ENCODE results near the gene GPRC5C.

Gene GPRC5C, protein sequence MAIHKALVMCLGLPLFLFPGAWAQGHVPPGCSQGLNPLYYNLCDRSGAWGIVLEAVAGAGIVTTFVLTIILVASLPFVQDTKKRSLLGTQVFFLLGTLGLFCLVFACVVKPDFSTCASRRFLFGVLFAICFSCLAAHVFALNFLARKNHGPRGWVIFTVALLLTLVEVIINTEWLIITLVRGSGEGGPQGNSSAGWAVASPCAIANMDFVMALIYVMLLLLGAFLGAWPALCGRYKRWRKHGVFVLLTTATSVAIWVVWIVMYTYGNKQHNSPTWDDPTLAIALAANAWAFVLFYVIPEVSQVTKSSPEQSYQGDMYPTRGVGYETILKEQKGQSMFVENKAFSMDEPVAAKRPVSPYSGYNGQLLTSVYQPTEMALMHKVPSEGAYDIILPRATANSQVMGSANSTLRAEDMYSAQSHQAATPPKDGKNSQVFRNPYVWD
- total RNA-seq, result 0.26 to 0.36 reads per million in 2 experiments

DNA sequence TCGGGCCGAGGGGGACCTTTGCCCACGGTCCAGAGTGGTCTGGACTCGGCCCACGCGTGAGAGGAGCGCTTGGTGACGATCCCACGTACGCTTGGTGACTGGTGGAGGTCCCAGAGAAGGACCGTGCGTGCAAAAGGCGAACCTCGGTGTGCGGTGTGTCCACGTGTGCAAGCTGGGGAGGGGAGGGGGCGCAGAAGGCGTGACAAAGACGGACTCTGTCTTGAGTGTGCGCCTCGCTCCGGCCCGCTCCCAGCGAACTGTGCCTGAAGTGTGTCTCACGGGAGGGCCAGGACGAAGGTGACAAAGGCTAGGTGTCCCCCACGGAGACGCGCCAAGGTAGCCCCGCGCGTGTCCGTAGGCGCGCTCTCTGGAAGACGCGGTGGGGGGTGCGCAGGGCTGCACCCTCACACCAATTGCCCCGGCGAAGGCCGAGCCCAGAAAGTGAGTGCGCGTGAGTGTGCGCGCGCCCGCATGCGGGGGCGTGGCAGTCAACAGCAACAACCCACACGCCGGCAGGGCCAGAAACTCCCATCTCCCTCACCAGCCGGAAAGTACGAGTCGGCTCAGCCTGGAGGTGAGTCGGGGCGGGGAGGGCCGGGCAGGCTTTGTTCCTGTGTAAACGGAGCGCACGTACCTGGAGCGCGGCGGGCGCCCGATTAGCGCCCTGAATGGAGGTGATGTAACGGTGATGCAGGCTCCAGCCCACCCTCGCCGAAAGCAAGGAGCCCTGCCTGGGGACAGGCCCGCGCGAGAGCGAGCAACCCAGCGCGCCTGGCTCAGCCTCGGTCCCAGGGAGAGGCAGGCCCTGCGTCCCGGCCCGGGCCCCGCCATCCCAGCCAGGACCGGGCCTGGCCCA lies at the start of gene GPRC5C:
Gene GPRC5C, plus strand, starts transcription at position 521 of the 856 bp plus-strand sequence. CDS start 7,689 bp downstream, outside the sequence.
- no peak for DNase-seq (ENCODE audit: low read depth)

DNA sequence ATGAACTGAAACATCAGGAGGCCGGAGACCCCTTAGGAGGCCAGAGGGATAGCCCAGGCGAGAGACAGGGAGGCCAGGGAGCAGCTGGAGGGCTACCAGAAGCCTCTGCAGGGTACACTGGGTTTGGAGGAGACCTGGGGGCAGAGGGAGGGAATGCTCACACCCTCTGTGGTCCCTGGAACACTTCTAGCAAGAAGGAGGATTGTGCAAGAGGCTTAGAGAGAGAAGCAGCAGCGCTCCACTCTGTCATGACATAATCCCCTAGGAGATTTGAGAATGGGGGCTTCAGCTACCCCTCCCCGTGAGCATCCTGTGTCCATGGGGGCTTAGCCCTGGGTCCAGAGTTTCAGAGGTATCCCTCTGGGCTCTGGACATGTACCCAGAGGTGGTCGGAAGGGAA lies 48.7 kb upstream of the GPRC5C start:
- no peak for DNase-seq (ENCODE audit: low read depth)

DNA sequence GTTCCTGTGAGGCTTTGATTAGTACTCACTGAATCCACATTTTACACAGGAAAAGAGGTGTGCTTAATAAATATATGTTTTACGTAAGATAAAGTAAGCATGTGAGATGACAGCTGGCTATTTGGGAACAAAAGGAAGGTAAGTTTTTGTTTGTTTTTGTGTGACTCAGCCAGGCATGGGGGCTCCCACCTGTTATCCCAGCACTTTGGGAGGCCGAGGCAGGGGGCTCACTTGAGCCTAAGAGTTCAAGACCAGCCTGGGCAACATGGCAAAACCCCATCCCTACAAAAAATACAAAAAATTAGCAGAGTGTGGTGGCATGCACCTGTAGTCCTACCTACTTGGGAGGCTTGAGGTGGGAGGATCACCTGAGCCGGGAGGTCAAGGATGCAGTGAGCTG lies 46.7 kb upstream of the GPRC5C start:
- DNase-seq (ENCODE audit: low read depth), result no peak

DNA sequence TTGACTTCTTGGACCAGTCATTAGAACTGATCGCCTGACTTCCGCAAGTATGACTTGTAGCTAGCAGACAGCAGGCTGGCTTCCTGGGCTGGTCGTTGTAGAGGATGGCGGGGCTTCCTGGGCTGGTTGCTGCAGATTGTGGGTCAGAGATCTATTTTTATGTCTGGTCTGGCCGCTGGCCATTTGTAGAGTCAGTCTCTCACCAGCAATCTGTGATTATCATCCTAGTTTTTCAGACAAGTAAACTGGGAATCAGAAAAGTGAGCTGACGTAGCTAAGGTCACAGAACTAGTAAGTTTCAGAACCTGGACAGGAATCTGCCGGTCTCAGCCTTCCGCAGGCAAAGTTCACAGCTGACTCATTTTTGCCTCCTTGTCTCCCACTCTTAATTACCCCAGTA lies 45.5 kb upstream of the GPRC5C start:
- DNase-seq (ENCODE audit: low read depth), result no peak

DNA sequence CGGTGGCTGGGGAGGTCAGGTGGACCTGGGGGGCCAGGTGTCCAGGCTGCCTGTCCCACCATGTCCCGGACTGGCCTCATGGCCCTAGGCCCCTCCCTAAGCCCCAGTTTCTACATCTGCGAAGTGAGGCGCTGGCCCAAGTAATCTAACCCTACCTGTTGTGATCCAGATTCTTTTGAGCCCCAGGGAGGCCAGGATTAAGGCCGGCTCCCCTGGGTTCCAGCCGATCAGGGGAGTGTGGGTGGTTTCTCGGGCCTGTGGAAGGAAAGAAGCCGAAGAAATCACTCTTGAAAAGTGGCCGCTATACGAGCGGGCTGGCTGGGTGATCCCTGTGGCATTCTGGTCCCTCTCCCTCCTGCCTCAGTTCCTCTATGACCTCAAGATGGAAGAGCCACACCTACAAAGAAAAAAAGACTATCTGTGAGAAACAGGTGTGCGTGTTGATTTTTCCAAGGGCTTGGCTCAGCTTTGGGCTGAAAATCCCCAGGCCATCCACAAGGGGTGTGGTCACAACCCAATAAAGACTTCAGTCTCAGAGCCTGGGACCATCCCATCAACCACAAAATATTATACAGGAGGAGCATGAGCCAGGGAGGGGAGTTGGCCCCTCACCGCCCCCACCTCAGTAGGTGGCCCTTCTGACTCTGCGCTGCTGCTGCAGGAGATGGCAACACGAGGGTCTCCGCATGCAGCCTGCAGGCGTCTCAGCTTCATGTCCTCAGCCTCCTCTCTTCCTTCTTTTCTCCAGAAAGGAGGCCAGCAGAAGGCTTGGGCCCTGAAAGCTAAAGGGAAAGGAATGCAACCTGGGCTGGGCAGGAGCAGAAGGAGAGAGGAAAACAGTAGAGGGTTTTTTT lies 44.3 kb upstream of the GPRC5C start:
- DNase-seq (ENCODE audit: low read depth), result no peak

DNA sequence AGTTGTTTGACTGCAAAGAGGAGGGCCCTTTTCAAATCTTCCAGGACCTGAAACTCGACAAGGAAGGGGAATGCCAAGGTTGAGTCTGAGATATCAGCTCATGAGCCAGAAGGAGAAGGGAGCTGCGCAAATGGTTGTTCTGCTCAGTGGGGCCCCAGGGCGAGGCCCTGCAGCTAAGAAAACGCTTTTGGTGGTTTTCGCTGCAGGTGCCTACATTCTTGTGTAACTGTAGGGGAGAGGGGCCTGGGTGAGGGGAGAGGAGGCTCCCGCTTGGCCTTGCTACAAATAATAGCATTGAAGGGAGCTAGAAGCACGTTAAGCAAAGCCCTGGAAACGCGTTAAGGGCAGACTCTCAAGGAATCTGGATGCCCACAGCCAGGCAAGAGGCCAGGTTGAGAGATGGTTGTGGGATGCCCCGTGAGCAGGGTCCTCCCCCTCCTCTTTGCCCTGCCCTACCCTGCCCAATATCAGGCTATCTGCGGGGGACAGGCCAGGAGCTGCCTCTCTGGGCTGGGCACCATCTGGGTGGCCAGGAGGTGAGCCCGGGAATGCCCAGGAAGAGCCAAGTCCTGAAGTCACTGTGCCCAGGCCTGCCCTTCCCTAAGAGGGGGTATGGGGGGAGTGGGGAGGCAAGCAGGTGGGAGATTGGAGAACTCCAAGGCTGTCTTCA lies 42.7 kb upstream of the GPRC5C start:
- DNase-seq (ENCODE audit: low read depth), result no peak

DNA sequence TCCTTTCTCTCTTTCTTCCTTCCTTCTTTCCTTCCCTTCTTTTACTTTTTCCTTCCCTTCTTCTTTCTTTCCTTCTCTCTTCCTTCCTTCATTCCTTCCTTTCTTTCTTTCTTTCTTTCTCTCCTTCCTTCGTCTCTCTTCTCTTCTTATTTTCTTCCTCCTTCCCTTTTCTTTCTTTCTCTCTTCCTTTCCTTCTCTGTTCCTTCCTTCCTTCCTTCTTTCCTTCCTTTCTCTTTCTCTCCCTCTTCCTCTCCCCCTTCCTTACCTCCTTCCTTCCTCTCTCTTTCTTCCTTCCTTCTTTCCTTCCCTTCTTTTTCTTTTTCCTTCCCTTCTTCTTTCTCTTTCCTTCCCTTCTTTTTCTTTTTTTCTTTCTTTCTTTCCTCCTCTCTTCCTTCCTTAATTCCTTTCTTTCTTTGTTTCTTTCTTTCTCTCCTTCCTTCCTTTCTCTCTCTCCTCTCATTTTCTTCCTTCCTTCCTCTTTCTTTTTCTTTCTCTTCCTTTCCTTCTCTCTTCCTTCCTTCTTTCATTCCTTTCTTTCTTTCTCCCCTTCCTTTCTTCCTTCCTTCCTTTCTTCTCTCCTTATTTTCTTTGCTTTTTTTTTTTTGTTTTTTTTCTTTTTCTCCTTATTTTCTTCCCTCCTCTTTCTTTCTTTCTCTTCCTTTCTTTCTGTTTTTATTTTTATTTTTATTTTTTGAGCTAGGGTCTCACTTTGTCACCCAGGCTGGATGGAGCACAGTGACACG lies 41.8 kb upstream of the GPRC5C start:
- DNase-seq (ENCODE audit: low read depth), result no peak

DNA sequence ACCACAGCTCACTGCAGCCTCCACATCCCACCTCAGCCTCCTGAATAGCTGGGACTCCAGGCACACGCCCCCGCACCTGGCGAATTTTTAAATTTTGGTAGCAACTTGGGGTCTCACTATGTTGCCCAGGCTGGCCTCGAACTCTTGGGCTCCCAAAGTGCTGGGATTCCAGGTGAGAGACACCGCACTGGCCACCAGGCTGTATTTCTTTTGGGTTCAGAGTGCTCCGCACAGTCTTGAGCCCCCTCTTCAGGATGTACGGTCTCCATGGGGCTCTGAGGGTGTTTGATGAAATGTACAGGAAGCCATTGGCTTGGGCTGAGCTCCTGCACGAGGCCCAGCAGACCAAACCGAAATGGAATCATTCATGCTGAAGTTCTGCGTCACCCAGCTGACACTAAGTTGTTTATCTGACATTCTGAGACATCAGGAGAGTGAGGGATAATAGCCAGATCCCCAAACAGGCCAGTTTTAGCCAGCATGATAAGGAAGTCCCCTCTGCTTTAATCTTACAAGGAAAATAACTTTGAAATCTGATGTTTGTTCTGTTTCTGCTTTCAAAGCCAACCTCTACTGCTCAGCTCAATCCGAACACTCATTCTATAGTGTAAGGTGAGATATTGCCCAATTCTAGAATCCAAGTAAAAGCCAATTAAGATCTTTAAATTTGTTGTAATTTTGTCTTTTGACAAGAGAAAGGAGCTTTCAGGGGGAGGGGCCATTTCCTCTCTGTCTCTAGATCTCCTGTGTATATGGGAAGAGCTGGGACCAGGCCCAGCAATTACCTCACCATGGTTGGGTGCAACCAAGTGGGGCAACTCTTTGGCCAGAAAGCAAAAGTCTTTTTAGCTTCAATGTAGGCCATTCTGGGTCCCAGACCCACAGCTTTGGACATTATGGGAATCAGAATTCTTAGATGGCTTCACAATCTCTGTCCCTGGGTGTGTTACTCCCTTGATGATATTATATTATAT lies 40.9 kb upstream of the GPRC5C start:
- no peak for DNase-seq (ENCODE audit: low read depth)

DNA sequence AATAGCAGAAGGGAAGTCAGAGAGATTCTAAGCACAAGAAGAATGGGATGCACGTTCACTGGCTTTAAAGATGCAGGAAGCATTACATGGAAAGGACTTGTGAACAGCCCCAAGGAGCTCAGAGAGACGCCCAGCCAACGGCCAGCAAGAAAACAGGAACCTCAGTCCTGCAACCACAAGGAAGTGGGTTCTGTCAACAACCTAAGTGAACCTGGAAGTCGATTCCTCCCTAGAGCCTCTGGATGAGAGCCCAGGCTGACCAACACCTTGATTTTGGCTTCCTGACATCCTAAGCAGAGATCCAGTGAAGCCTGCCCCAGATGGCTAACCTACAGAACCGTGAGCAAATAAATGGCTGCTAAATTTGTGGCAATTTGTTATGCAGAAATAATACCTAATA lies 40.1 kb upstream of the GPRC5C start:
- no peak for DNase-seq (ENCODE audit: low read depth)

DNA sequence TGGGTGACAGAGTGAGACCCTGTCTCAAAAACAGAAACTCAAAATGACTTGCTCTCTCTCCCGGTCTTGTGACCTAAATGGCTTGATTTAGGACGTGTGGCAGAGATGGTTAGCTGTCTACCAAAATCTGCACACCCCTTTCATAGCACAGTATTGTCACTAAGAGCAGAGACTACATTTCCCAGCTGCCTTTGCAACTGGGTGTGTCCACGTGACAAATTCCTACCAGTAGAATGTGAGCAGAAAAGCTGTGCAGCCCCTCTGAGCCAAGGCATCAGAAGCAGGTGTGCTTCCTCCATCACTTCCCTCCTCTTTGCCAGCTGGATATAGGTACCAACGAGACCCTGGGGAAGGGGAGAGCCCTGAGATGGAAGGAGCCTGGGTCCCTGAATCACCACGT lies 39.0 kb upstream of the GPRC5C start:
- DNase-seq (ENCODE audit: low read depth), result no peak

DNA sequence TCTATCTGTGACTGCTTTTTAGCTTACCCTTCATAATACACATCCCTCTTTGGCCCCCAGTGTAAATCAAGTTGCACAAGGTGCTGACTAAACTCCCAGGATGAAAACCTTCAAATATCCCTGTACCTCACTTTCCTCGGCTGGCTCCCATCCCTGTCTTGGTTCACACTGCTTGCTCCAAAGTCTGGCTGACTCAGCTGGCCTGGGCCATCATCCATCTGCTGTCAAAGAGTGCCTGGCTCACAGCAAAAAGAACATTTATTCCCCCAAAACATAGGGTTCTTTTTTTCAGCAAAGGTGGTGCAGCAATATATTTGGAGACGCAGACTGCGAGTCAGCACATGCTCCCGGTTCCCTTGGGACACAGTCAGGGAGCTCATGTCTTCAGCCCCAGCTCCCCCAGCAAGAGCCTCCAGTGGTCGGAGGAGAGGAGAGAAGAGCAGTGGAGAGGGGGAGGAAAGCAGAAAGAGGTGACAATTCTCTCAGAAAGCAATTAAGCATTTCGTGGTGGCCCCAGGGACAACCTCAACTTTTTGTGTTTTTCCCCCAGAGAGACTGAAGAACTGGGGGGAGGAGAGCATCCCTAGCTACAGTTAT lies 38.4 kb upstream of the GPRC5C start:
- no peak for DNase-seq (ENCODE audit: low read depth)

DNA sequence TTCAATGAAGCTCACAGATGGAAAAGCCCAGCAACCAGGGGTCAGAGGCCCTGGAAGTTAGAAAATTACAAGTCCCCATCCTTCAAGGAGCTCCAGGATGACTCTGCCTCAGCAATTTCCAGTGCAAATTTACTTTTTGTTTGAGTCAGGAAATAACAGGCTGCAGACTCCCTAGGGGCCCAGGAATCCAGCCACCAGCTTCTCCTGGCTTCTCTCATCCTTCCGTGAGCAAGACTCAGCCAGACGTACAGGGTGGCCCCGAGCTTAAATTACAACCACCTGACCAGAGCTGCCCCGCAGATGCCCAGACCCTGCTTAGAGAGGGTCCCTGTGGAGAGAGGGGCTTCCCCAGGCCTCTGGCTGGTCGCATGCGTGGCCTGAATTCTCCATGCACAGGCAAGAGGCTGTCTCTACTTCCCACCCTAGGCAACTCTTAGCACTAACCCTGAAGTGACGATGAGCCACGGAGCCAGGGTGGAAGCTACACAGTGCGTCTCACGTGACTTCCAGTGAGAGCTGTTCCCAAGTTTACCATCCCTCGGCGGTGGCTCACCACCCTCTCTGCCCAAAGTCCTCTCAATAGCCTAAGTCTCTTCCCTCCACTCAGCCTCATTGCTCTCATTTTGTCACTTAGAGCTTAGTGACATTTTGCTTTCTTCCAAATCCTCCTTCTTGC lies 37.5 kb upstream of the GPRC5C start:
- DNase-seq (ENCODE audit: low read depth), result no peak

DNA sequence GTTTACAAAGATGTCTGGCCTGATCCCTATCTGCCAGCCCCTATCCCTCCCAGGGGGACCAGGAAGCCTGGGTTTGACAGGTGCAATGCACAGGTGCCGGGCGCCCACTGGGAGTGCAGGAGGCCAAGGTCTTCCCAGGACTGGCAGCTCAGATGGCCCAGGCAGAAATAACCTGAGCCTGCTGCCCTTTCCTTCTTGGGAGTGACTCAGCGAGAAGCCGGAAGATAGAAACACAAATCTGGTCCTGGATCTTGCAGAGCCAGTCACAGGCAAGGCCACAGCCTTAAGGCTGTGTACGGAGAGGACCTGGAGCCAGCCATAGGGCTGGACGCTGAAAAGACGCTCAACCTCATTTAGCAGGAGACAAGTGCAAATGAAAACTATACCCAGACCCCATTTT lies 36.9 kb upstream of the GPRC5C start:
- DNase-seq (ENCODE audit: low read depth), result no peak

DNA sequence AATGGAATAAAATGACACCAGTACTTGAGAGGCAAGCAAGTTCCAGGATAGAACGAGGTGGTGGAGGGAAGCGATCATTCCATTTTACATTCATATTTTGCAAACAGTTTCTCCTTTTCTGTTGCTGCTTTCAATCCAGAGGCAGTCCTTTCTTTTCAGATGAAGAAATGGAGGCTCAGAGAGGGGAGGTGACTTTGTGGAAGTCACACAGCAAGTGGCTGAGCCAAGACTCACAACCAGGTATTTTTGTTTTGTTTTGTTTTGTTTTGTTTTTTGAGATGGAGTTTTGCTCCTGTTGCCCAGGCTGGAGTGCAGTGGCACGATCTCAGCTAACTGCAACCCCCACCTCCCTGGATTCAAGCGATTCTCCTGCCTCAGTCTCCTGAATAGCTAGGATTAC lies 35.3 kb upstream of the GPRC5C start:
- DNase-seq (ENCODE audit: low read depth), result no peak

DNA sequence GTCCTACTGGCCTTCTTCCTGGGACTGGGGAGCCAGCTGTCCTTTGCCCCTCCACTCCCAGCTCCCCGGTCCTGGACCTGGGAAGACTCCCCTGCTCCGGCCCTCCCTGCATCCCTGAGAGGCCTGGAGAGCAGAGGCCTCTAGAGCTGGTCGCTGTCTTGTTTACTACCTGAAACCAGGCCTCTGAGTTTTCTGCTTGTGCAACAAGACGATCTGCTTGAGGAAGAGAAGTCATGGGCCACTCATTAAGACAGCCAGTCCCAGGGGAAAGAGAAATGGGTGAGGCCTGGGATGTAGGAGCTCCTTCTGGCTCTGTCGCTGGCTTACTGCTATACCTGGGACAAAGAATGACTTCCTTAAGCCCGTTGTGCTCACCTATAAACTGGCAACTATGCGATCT lies 29.8 kb upstream of the GPRC5C start:
- DNase-seq (ENCODE audit: low read depth), result no peak

DNA sequence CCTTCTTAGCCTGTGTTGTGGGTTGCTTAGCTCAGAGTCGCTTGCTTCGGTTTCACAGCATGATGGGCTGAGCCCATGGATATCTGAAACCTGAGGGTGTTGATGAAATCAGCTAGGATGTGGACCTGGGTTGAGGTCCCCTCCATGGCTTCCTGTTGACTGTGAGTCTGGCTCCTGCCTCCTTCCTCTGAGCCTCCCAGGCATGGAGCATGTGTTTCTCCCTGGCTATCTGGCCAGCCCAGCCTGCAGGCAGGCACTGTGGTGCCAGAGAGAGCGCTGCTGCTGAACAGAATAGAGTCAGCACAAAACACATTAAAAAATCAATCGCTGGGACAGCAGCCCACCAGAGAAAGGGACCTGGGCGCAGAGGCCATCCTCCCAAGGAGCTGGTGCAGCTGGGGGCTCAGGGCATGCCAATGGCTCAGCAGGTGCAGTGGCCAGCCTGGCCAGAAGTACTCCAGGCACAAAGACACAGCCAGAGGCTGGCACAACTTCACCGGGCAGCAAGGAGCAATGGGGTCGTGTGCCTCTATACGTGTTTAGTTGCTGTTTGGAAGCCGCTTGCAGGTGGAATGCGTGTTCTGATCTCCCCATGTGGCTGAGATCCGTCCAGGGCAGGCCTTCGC lies 28.3 kb upstream of the GPRC5C start:
- no peak for DNase-seq (ENCODE audit: low read depth)

DNA sequence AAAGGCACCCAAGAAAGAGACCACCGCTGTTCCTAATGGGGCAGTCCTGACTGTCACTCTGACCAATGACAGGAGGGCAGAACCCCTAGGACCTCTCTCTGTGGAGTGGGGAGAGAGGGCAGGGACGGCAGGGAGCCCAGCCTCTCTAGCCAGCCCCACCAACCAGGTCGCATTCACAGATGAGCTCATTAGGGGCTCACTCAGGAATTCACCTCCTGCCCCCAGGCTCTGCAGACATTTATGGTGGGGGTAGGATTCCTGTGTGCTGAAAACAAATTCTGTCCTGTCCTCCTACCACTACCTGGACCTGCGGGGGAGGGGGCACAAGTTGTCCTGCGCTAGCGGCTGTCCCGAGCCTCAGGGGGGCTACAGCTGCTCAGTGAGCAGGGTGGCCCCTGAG lies 27.7 kb upstream of the GPRC5C start:
- no peak for DNase-seq (ENCODE audit: low read depth)

DNA sequence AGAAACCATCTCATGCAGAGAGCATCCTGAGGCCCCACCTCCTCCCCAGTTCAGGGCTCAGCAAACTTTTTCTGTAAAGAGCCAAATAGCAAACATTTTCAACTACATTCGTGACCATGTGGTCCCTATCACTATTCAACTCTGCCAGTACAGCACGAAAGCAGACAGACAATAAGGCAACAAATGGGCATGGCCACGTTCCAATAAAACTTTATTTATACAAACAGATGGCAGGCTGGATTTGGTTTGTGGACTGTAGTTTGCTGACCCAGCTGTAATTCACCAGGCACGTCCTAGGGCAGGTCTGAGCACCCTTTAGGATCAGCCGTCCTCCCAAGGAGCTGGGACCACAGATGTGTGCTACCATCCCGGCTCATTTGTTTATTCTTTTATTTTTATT lies 27.1 kb upstream of the GPRC5C start:
- no peak for DNase-seq (ENCODE audit: low read depth)
